ENCODE data around the gene CELSR1.
"Not testable (repeated sequence)": the region's sequence is repeated elsewhere in the genome, so short reads cannot be mapped to it uniquely, and the experiment has no call there.

CELSR1 gene

DNA sequence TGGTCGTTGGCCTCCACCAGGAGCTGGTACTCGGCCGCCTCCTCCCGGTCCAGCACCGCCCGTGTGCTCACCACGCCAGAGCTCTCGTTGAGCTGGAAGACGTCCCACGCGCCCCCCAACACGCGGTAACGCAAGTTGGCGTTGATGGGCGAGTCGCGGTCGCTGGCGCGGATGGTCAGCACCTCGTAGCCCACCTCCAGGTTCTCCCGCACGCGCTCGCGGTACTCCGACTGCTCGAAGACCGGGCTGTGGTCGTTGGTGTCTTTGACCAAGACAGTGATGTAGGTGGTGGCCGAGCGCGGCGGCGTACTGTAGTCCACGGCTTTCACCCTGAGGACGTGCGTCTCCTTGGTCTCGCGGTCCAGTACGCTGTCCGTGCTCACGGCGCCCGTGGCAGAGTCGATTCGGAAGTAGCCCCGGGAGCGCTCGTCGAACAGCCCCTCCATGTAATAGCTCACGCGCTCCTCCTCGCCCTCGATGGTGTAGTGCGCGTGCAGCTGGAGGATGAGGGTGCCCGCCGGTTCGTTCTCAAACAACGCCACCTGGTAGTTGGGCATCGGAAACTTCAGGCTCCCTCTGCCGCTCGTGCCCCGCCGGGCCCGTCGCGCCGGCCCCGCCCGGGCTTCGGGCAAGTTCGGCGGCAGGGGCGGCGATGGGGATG, 1.4 kb downstream of the CELSR1 start:
- DNase-seq = no peak

DNA sequence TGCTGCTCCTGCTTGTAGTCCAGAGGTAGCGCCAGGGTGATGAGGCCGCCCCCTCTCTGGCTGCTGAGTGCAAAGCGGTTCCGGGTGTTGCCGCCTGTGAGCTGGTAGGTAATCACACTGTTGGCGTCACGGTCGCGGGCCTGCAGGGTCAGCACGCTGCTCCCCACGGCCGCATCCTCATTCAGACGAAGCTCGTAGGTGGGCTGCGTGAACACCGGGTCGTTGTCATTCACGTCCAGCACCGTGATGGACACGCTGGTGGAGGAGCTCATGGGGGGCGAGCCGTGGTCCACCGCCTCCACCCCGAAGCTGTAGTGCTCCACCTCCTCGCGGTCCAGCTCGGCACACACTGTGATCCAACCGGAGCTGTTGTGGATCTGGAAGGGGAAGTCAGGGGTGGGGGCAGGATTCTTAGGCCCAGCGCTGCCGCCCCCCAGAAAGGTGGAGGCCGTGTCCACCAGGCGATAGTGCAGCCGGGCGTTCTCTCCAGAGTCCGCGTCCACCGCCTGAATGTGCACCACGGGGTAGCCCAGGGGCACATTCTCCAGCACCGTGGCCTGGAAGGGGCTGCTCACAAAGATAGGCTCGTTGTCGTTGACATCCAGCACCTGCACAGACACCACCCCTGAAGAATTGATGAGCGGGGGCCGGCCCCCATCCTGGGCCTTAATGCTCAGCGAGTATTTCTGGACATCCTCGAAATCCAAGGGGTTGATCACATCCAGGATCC, 2.4 kb downstream of the CELSR1 start:
- DNase-seq = no peak

GRCh38 chr22:46534177-46534776, 3.1 kb downstream of the CELSR1 start:
- DNase-seq = no peak

GRCh38 chr22:46533070-46533833, 4.2 kb downstream of the CELSR1 start:
- no peak for DNase-seq

DNA sequence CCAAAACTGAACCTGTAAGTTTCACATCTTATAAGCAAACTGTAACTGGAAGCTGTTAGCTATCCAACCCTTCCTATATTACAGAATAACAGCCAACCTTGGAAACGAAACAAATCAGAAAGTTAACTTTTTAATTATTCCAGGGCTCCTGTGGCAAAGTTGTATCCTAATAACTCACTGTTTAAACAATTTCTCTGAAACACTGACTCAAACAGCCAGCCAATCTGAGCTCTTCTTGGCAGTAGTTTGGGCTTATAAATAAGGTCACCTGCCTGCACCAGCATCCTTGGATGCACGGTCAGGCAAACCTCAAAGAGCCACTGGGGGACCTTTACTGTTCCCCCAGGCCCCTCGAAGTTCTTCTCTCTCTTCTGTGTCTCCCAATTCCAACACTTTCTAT, 5.0 kb downstream of the CELSR1 start:
- DNase-seq = no peak

GRCh38 chr22:46531581-46532175, 5.7 kb downstream of the CELSR1 start:
- no peak for DNase-seq

- DNase-seq = peak in 1 of 56 donors; percentile 8
These were observed 9.3 kb downstream of the CELSR1 start for GRCh38 chr22:46528121-46528610.

- no peak for DNase-seq
These were observed 11.1 kb downstream of the CELSR1 start for GRCh38 chr22:46526244-46526839.

GRCh38 chr22:46525389-46526243, 11.8 kb downstream of the CELSR1 start:
- no peak for DNase-seq

DNA sequence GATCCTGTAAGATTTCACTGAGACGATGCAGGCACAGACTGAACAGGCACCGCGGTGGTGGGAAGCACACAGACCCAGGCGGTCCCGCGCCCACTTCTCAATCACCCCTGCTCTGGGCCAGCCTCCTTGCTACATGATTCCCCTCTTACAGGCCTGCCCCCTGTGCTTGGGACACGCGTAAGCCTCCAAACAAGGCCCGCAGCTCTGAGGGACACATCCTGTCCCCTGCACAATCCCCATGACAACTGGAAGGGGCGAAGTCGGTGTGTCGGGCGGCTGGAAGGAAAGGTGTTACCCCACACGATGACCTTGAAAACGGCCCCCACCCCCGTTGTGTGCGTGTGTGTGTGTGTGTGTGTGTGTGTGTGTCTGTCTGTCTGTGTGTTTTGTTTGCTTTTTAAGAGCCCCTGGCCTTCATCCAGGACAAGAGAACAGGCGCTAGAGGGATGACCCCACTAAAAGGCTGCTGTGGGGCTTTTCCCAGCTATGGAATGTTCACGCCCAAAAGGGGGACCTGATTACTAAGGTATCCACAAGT, 13.1 kb downstream of the CELSR1 start:
- DNase-seq = no peak

GRCh38 chr22:46522797-46523196, 14.6 kb downstream of the CELSR1 start:
- DNase-seq = no peak

DNA sequence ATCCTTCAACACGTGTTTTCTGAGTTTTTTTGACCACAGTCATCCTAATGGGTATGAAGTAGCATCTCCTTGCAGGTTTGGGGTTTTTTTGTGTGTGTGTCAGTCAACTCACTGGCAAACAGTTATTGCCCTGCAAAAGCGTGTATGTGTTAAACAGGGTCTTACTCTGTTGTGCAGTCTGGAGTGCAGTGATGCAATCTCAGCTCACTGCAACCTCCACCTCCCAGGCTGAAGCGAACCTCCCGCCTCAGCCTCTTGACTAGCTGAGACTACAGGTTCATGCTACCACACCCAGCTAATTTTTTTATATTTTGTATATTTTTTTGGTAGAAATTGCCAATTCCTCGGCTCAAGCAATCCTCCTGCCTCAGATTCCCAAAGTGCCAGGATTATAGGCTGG, 15.4 kb downstream of the CELSR1 start:
- DNase-seq = no peak

GRCh38 chr22:46520880-46521279, 16.5 kb downstream of the CELSR1 start:
- no peak for DNase-seq

DNA sequence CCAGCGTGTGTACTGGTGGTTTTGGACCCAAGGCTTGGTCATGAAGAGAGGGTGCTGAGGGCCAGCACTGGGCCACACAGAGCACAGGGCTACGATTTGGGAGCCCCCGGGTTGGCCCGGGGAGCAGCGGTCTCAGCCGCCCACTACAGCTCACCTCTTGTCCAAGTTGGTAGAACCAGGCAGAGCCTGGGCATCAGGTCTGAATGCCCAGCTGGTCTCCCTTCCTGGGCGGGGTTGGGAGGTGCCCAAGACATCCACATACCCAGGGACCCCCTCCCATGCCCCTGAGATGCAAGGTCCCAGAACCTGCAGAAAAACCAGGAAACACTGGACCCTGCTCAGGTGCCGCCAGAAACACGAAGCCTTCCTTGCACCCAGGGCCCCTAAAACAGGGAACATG, 18.0 kb downstream of the CELSR1 start:
- DNase-seq = no peak

GRCh38 chr22:46518542-46519325, 18.7 kb downstream of the CELSR1 start:
- no peak for DNase-seq

- no peak for DNase-seq
These were observed 19.4 kb downstream of the CELSR1 start for GRCh38 chr22:46518038-46518437.

DNA sequence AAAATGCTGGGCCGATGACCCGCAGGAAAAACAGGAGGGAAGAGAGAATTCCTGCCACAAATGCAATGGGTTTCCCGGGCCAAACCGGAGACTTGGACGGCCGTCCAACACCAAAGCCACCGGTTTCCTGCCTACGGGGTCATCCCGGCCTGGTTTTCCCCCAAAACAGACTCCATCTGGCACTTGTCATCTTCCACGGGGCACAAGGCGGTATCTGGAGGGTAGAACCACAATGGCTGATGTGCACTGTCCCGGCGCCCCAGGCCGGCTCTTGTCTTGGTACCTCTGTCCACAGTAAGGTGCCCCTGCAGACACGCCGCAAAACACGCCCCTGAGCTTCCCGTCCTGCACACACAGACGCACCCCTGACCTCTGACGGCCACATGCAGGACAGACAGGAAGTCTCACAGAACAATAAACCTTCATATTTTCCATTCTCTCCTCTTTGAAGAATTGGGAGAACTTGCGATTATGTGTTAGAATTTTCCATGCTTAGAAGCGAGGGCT, 20.1 kb downstream of the CELSR1 start:
- DNase-seq = no peak

- DNase-seq = no peak
These were observed 20.8 kb downstream of the CELSR1 start for GRCh38 chr22:46516638-46517037.

GRCh38 chr22:46516112-46516487, 21.3 kb downstream of the CELSR1 start:
- not testable (repeated sequence) for DNase-seq
